Ammon's horn (tissue), 1 donor: ENCODE measurements around the gene HSPA1L.
A peak's percentile ranks its signal among the peaks of the same experiment; 100 is the strongest.

Experiments used
- DNase-seq: peaks from one replicate; pipeline ENCODE4 v3.0.0-alpha.2; 2016; ENCODE audit warnings: low spot score

HSPA1L gene

GRCh38 chr6:31763619-31763940, 51.5 kb downstream of the HSPA1L start:
- DNase-seq = peak; percentile 40

- no peak for DNase-seq
Measured at GRCh38 chr6:31762878-31763618, 52.0 kb downstream of the HSPA1L start.

GRCh38 chr6:31762356-31762755, 52.7 kb downstream of the HSPA1L start, which contains the start of gene SAPCD1:
TSS of gene SAPCD1 (plus strand) at chr6:31762656. CDS start at chr6:31763055, 399 bp downstream.
- no peak for DNase-seq

- DNase-seq = no peak
Measured at GRCh38 chr6:31761343-31761742, 53.7 kb downstream of the HSPA1L start.

- DNase-seq = no peak
Measured at GRCh38 chr6:31760790-31761189, 54.3 kb downstream of the HSPA1L start.
